Smooth muscle cell (in vitro differentiated cells): ENCODE measurements around the gene CFAP54. TPM values are rescaled to one million over a fixed set of nuclear protein-coding genes. Genes with fewer than 3 reads are reported as not detected.

Experiments
- DNase-seq: peaks from one replicate; lab custom pipeline; 2025; ENCODE audit not compliant: unreplicated experiment; lab: John Stamatoyannopoulos, UW
- H2AFZ ChIP-seq: fragments of 200-600 bp; sonication (generic); 2 replicates; pipeline ENCODE4 v1.6.0; 2016; ENCODE audit warnings: antibody characterized with exemption, low read depth, mild to moderate bottlenecking
- H3F3A ChIP-seq: fragments of 200-600 bp; sonication (generic); 2 replicates; pipeline ENCODE4 v1.6.0; 2017; ENCODE audit warnings: antibody characterized with exemption, low read depth
- H3K27ac ChIP-seq: fragments of 200-600 bp; sonication (generic); 2 replicates; pipeline ENCODE4 v1.5.1; 2016; ENCODE audit warnings: low read depth, mild to moderate bottlenecking
- H3K27me3 ChIP-seq: fragments of 200-600 bp; sonication (generic); 2 replicates; pipeline ENCODE4 v1.6.1; 2016; ENCODE audit warnings: low read depth, mild to moderate bottlenecking
- H3K36me3 ChIP-seq: fragments of 200-600 bp; sonication (generic); 2 replicates; pipeline ENCODE4 v1.5.1; 2016; ENCODE audit warnings: low read depth
- H3K4me1 ChIP-seq: fragments of 200-600 bp; sonication (generic); 2 replicates; pipeline ENCODE4 v1.5.1; 2016; ENCODE audit warnings: low read depth
- H3K4me2 ChIP-seq: fragments of 200-600 bp; sonication (generic); 2 replicates; pipeline ENCODE4 v1.6.0; 2016; ENCODE audit warnings: mild to moderate bottlenecking
- H3K4me3 ChIP-seq: fragments of 200-600 bp; sonication (generic); 2 replicates; pipeline ENCODE4 v1.5.1; 2016; ENCODE audit warnings: mild to moderate bottlenecking
- H3K79me2 ChIP-seq: fragments of 200-600 bp; sonication (generic); 2 replicates; pipeline ENCODE4 v1.6.0; 2016; ENCODE audit warnings: low read depth, mild to moderate bottlenecking
- H3K9ac ChIP-seq: fragments of 200-600 bp; sonication (generic); 2 replicates; pipeline ENCODE4 v1.6.0; 2016; ENCODE audit warnings: low read depth
- H3K9me3 ChIP-seq: fragments of 200-600 bp; sonication (generic); replicated peaks from 2 replicates; pipeline ENCODE4 v1.5.1; 2016; ENCODE audit warnings: low read depth
- H4K20me1 ChIP-seq: fragments of 200-600 bp; sonication (generic); 2 replicates; pipeline ENCODE4 v1.6.0; 2016; ENCODE audit warnings: low read depth
- WGBS: methylation state at CpG from one replicate; pipeline ENCODE4 v1.1.7; 2016; ENCODE audit warnings: low lambda C conversion rate; 5-methylcytosine and 5-hydroxymethylcytosine counted together
- polyA plus RNA-seq: library from polyadenylated mRNA; unstranded; fragments of >200 nt; fragmentation: Nextera tagmentation; extraction: Ambion mirVana; gene quantifications from 2 replicates; pipeline ENCODE4 v1.2.1, GENCODE V29; 2016
- total RNA-seq: library from RNA; depleted of rRNA; stranded (reverse); fragments of >200 nt; gene quantifications from 2 replicates; pipeline ENCODE4 v1.2.3, GENCODE V29; 2014
- TF ChIP-seq, protein P1 (sequence below): fragments of 200-600 bp; sonication (generic); IDR thresholded peaks from 2 replicates; pipeline ENCODE4 v1.5.1; 2017; ENCODE audit warnings: borderline replicate concordance, mild to moderate bottlenecking, antibody characterized with exemption; ENCODE audit not compliant: insufficient read depth, poor library complexity, severe bottlenecking

The CFAP54 gene
- total and polyA plus RNA-seq, 2 experiments from 2014 or later: 0.35 to 0.67 TPM

DNA sequence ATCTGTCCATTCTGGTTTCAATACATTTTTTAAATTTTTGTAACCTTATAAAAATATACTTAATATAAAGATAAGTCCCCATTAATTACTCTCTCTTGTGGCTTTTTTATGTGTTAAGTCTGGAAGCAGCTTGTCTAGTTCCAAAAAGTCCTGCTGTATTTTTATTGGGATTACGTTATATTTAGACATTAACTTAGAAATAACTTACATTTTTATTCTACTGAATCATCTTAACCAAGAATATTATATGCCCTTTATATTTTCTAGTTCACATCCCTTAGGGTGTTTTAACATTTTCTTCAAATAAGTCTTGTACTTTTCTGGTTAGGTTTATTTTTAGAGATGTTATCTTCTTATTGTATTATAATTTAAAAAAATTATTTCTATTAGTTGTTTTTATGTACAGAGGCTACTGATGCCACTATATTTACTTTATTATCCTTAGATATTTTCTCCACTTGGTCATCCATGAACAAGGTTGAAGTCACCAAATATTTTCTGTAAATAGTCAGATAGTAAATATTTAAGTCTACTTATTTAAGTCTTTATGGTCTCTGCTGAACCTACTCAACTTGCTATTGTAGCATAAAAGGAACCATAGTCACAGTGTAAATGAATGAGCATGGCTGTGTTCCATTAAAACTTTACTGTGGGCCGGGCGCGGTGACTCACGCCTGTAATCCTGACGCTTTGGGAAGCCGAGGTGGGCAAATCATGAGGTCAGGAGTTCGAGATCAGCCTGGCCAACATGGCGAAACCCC is 285.3 kb downstream of the CFAP54 start:
- no peaks in the 10 kb centered on the region for H3K36me3 ChIP-seq
- H3K79me2 ChIP-seq: no peaks in the 10 kb centered on the region
- no peak for DNase-seq
- WGBS: 76% methylated on average over 9 of the region's 9 CpGs
- no peak overlapping the region for H3K9ac ChIP-seq
- no peaks in the 10 kb centered on the region for H3K9me3 ChIP-seq
- no peak overlapping the region for H3K27ac ChIP-seq
- H3K4me1 ChIP-seq: no peaks in the 10 kb centered on the region
- no peak overlapping the region for H2AFZ ChIP-seq
- no peak overlapping the region for H3K4me3 ChIP-seq
- H4K20me1 ChIP-seq: no peaks in the 10 kb centered on the region
- no peak overlapping the region for H3K4me2 ChIP-seq
- TF ChIP-seq, protein P1, sequence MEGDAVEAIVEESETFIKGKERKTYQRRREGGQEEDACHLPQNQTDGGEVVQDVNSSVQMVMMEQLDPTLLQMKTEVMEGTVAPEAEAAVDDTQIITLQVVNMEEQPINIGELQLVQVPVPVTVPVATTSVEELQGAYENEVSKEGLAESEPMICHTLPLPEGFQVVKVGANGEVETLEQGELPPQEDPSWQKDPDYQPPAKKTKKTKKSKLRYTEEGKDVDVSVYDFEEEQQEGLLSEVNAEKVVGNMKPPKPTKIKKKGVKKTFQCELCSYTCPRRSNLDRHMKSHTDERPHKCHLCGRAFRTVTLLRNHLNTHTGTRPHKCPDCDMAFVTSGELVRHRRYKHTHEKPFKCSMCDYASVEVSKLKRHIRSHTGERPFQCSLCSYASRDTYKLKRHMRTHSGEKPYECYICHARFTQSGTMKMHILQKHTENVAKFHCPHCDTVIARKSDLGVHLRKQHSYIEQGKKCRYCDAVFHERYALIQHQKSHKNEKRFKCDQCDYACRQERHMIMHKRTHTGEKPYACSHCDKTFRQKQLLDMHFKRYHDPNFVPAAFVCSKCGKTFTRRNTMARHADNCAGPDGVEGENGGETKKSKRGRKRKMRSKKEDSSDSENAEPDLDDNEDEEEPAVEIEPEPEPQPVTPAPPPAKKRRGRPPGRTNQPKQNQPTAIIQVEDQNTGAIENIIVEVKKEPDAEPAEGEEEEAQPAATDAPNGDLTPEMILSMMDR: no peak
- no peaks in the 10 kb centered on the region for H3F3A ChIP-seq
- no peaks in the 10 kb centered on the region for H3K27me3 ChIP-seq

DNA sequence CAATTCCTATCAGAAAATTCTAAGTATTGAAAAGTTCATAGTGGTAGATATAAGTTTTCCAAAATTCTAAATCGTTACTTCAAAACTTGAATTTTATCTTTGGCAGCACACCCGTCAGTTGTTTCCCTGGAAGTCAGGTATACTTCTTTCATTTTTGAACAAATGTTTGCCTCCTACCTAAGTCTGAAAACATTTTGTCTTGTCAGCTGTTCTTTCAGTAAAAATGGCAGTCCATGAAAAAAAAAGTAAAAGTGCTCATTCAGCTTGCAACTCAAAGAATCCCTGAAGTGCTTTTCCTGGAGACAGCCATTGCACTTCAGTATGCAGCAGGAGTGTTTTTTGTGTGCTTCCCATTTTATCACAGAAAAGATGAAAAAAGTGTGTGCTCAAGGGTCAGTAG is 287.5 kb downstream of the CFAP54 start:
- DNase-seq: no peak
- WGBS: 91% methylated on average over 2 of the region's 2 CpGs

DNA sequence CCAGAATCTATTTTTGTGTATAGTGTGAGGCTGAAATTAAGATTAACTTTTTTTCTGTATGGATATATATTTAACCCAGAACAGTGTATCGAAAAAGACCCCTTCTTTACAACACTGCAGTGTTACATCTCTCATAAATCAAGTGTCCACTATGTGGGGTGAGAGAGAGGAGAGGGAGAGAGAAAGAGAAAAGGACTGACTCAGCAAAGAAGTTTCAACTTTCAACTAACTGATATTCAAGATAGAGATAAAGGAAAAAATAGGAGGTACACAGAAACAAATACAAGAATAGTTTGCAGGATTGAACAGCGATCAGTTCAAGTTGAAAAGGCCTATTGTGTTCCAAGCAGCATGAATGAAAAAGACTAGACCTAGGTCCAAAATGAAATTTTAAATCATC is 291.0 kb downstream of the CFAP54 start:
- Histone ChIP-seq H3K27me3 (no peaks in the 10 kb centered on the region), H3K9ac (no peak overlapping the region), H3K36me3 (no peaks in the 10 kb centered on the region), H4K20me1 (no peaks in the 10 kb centered on the region), H3K4me3 (no peak overlapping the region), H3K27ac (no peak overlapping the region), H3K4me2 (no peak overlapping the region), H3K4me1 (no peaks in the 10 kb centered on the region), H2AFZ (no peak overlapping the region), H3F3A (no peaks in the 10 kb centered on the region), H3K9me3 (no peaks in the 10 kb centered on the region), H3K79me2 (no peaks in the 10 kb centered on the region)
- TF ChIP-seq, protein P1: no peak
- 86% methylated on average over 2 of the region's 2 CpGs for WGBS
- DNase-seq: no peak

More for the DNA sequence above, 287.5 kb downstream of the CFAP54 start:
- H3K27ac ChIP-seq: no peak overlapping the region
- H3K36me3 ChIP-seq: no peaks in the 10 kb centered on the region
- H3K79me2 ChIP-seq: no peaks in the 10 kb centered on the region
- H3K4me1 ChIP-seq: no peaks in the 10 kb centered on the region
- no peak overlapping the region for H2AFZ ChIP-seq
- no peak overlapping the region for H3K9ac ChIP-seq
- H3F3A ChIP-seq: no peaks in the 10 kb centered on the region
- no peaks in the 10 kb centered on the region for H4K20me1 ChIP-seq
- no peaks in the 10 kb centered on the region for H3K27me3 ChIP-seq
- TF ChIP-seq, protein P1: no peak
- H3K9me3 ChIP-seq: no peaks in the 10 kb centered on the region
- no peak overlapping the region for H3K4me3 ChIP-seq
- H3K4me2 ChIP-seq: no peak overlapping the region

DNA sequence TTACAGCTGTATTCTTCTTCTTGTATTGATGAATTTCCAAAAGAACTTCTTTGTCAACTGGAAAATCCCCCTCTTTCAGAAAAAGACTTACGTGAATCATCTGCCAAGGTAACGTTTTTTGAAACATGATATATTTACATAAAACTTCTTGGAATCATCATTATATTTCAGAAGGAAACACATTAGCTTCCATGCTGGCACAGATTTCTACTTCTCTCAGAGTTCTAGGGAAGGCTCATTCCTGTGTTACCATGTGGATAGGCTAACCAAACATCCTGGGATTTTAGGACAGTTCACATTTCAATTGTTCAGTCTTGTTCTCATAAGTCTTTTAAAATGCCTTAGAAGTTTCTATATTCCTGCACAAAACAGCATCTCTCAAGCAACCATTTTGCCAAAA is 297.4 kb downstream of the CFAP54 start:
- Histone ChIP-seq H4K20me1 (no peaks in the 10 kb centered on the region), H3K9me3 (no peaks in the 10 kb centered on the region), H3K4me2 (no peak overlapping the region), H3K9ac (no peak overlapping the region), H3K4me3 (no peak overlapping the region), H3K36me3 (no peaks in the 10 kb centered on the region), H3K79me2 (no peaks in the 10 kb centered on the region), H3K27ac (no peak overlapping the region), H3K4me1 (no peaks in the 10 kb centered on the region), H2AFZ (no peak overlapping the region), H3F3A (no peaks in the 10 kb centered on the region), H3K27me3 (no peaks in the 10 kb centered on the region)
- no peak for DNase-seq
- TF ChIP-seq, protein P1: no peak
- whole genome bisulfite sequencing: 88% methylated on average over 2 of the region's 2 CpGs
